ENCODE results near the gene STARD3. TPM values are rescaled to one million over a fixed set of nuclear protein-coding genes. Genes with fewer than 3 reads are reported as not detected.
A peak's percentile ranks its signal among the peaks of the same experiment; 100 is the strongest.

The STARD3 gene
- total and polyA plus RNA-seq, 2 of the 13 experiments (the other 11 are each of a cell fraction or from before 2014, with no cell fraction given) = 34.6 to 100 TPM

GRCh38 chr17:39702901-39703893 is 66.3 kb downstream of the STARD3 start (continued):
- peak; percentile 67 for TF ChIP-seq JARID2 (CRISPR knock-in tag; IDR thresholded peaks at IDR 0.05; ENCODE audit: insufficient replicate concordance)
- TF ChIP-seq, protein P1, sequence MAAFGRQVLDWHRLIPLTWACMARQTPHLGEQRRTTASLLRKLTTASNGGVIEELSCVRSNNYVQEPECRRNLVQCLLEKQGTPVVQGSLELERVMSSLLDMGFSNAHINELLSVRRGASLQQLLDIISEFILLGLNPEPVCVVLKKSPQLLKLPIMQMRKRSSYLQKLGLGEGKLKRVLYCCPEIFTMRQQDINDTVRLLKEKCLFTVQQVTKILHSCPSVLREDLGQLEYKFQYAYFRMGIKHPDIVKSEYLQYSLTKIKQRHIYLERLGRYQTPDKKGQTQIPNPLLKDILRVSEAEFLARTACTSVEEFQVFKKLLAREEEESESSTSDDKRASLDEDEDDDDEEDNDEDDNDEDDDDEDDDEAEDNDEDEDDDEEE (CRISPR knock-in tag; IDR thresholded peaks at IDR 0.05) = no peak
- TF ChIP-seq ZNF891 (CRISPR knock-in tag; IDR thresholded peaks at IDR 0.05) = no peak
- TF ChIP-seq, protein P2, sequence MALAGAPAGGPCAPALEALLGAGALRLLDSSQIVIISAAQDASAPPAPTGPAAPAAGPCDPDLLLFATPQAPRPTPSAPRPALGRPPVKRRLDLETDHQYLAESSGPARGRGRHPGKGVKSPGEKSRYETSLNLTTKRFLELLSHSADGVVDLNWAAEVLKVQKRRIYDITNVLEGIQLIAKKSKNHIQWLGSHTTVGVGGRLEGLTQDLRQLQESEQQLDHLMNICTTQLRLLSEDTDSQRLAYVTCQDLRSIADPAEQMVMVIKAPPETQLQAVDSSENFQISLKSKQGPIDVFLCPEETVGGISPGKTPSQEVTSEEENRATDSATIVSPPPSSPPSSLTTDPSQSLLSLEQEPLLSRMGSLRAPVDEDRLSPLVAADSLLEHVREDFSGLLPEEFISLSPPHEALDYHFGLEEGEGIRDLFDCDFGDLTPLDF (CRISPR knock-in tag; IDR thresholded peaks at IDR 0.05) = no peak
- TF ChIP-seq ADNP (CRISPR knock-in tag; IDR thresholded peaks at IDR 0.05) = no peak
- peak; percentile 96 for TF ChIP-seq FOXA3 (CRISPR knock-in tag; IDR thresholded peaks at IDR 0.05)
- peak; percentile 57; the same call in 1 of the 2 replicates for TF ChIP-seq FOXJ3 (CRISPR knock-in tag; IDR thresholded peaks at IDR 0.05; ENCODE audit: borderline replicate concordance)
- TF ChIP-seq, protein P3, sequence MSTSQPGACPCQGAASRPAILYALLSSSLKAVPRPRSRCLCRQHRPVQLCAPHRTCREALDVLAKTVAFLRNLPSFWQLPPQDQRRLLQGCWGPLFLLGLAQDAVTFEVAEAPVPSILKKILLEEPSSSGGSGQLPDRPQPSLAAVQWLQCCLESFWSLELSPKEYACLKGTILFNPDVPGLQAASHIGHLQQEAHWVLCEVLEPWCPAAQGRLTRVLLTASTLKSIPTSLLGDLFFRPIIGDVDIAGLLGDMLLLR (CRISPR knock-in tag; IDR thresholded peaks at IDR 0.05) = no peak
- no peak for TF ChIP-seq NFATC3 (CRISPR knock-in tag; IDR thresholded peaks at IDR 0.05)
- peak; percentile 79; the same call in 1 of the 2 replicates for TF ChIP-seq ATF2 (CRISPR knock-in tag; IDR thresholded peaks at IDR 0.05)
- no peak for TF ChIP-seq ZSCAN20 (CRISPR knock-in tag; IDR thresholded peaks at IDR 0.05; ENCODE audit: borderline replicate concordance)
- TF ChIP-seq SP140L (CRISPR knock-in tag; IDR thresholded peaks at IDR 0.05; ENCODE audit: borderline replicate concordance) = no peak
- TF ChIP-seq PRPF4 (IDR thresholded peaks at IDR 0.05; ENCODE audit: low read depth, low read length, poor library complexity, severe bottlenecking) = no peak
- no peak for TF ChIP-seq ZNF75D (CRISPR knock-in tag; IDR thresholded peaks at IDR 0.05; ENCODE audit: borderline replicate concordance)
- peak; percentile 88 for TF ChIP-seq ZSCAN29 (CRISPR knock-in tag; conservative IDR thresholded peaks at IDR 0.05)
- no peak for TF ChIP-seq EZH2 (conservative IDR thresholded peaks at IDR 0.05; ENCODE audit: low read depth, low read length)
- TF ChIP-seq ZNF841 (CRISPR knock-in tag; IDR thresholded peaks at IDR 0.05; ENCODE audit: borderline replicate concordance) = no peak
- peak; percentile 98 for TF ChIP-seq MTA1 (CRISPR knock-in tag; IDR thresholded peaks at IDR 0.05; ENCODE audit: borderline replicate concordance)
- no peak for TF ChIP-seq ATF1 (CRISPR knock-in tag; IDR thresholded peaks at IDR 0.05)
- no peak for TF ChIP-seq MBD4 (IDR thresholded peaks at IDR 0.05; ENCODE audit: borderline replicate concordance, low read length)
- TF ChIP-seq, protein P4, sequence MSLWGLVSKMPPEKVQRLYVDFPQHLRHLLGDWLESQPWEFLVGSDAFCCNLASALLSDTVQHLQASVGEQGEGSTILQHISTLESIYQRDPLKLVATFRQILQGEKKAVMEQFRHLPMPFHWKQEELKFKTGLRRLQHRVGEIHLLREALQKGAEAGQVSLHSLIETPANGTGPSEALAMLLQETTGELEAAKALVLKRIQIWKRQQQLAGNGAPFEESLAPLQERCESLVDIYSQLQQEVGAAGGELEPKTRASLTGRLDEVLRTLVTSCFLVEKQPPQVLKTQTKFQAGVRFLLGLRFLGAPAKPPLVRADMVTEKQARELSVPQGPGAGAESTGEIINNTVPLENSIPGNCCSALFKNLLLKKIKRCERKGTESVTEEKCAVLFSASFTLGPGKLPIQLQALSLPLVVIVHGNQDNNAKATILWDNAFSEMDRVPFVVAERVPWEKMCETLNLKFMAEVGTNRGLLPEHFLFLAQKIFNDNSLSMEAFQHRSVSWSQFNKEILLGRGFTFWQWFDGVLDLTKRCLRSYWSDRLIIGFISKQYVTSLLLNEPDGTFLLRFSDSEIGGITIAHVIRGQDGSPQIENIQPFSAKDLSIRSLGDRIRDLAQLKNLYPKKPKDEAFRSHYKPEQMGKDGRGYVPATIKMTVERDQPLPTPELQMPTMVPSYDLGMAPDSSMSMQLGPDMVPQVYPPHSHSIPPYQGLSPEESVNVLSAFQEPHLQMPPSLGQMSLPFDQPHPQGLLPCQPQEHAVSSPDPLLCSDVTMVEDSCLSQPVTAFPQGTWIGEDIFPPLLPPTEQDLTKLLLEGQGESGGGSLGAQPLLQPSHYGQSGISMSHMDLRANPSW (CRISPR knock-in tag; IDR thresholded peaks at IDR 0.05; ENCODE audit: borderline replicate concordance) = no peak
- peak; percentile 82 for TF ChIP-seq SNAPC2 (CRISPR knock-in tag; IDR thresholded peaks at IDR 0.05)
- no peak for TF ChIP-seq RBAK (CRISPR knock-in tag; IDR thresholded peaks at IDR 0.05)

All from HepG2 (cell line).